Glutamatergic neuron (in vitro differentiated cells): Measurements from ENCODE around the gene ARHGAP10. TPM values are rescaled to one million over a fixed set of nuclear protein-coding genes. Genes with fewer than 3 reads are reported as not detected.
"Not testable (repeated sequence)": the region's sequence is repeated elsewhere in the genome, so short reads cannot be mapped to it uniquely, and the experiment has no call there.

ENCODE experiments used
- DNase-seq: peaks from one replicate; pipeline ENCODE4 v3.0.0; 2022
- H3K27ac Mint-ChIP-seq: one replicate; pipeline ENCODE4 v1.8.0; 2020; ENCODE audit warnings: mild to moderate bottlenecking, mixed read lengths, inconsistent platforms; ENCODE audit not compliant: unreplicated experiment
- H3K27me3 Mint-ChIP-seq: one replicate; pipeline ENCODE4 v1.8.0; 2020; ENCODE audit warnings: mild to moderate bottlenecking, moderate library complexity, mixed read lengths, inconsistent platforms; ENCODE audit not compliant: unreplicated experiment
- H3K36me3 Mint-ChIP-seq: one replicate; pipeline ENCODE4 v1.8.0; 2020; ENCODE audit warnings: mild to moderate bottlenecking, mixed read lengths, inconsistent platforms; ENCODE audit not compliant: unreplicated experiment
- H3K4me1 Mint-ChIP-seq: one replicate; pipeline ENCODE4 v1.8.0; 2020; ENCODE audit warnings: mild to moderate bottlenecking, low read depth, mixed read lengths, inconsistent platforms; ENCODE audit not compliant: unreplicated experiment
- H3K4me3 Mint-ChIP-seq: one replicate; pipeline ENCODE4 v1.8.0; 2020; ENCODE audit warnings: mild to moderate bottlenecking, mixed read lengths, inconsistent platforms; ENCODE audit not compliant: unreplicated experiment
- H3K9me3 Mint-ChIP-seq: one replicate; pipeline ENCODE4 v1.8.0; 2020; ENCODE audit warnings: mild to moderate bottlenecking, moderate library complexity, mixed read lengths, inconsistent platforms; ENCODE audit not compliant: unreplicated experiment
- total RNA-seq: library from RNA; stranded (reverse); fragmentation: NEBNext Ultra II Directional; extraction: Animal tissue kit (Norgen Biotek cat#: 25700); gene quantifications from one replicate; pipeline ENCODE4 v1.2.1, GENCODE V29; 2021; ENCODE audit not compliant: unreplicated experiment
- TF ChIP-seq, protein P1 (sequence below): fragments of 200-600 bp; sonication (generic); IDR thresholded peaks from one replicate; pipeline ENCODE4 v1.5.0; 2021; ENCODE audit not compliant: partially characterized antibody, unreplicated experiment

The ARHGAP10 gene
- total RNA-seq, 1 donor from 2014 or later, result 19.7 TPM

DNA sequence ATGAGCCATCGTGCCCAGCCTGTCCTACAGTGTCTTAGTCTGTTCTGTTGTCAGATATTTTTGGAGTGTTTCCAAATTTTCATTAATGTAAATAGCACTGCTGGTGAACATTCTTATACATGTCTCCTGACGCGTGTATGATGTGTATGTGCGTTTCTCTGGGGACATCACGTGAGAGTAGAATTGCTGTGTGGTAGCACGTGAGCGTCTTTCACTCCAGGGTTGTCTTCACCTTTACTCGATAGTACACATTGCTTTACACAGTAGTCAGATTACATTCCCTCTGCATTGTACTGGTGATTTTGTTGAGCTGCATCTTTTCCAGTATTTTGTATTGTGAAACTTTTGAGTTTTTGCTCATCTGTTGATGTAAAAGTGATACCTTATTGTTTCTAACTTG lies 60.0 kb downstream of the ARHGAP10 start:
- H3K4me1 Mint-ChIP-seq, result peaks cover 20% of the 10 kb centered on the region
- no peaks in the 10 kb centered on the region for H3K36me3 Mint-ChIP-seq
- H3K27me3 Mint-ChIP-seq, result peaks cover 3% of the 10 kb centered on the region
- no peak overlapping the region for H3K4me3 Mint-ChIP-seq
- H3K9me3 Mint-ChIP-seq, result no peaks in the 10 kb centered on the region
- TF ChIP-seq, protein P1, sequence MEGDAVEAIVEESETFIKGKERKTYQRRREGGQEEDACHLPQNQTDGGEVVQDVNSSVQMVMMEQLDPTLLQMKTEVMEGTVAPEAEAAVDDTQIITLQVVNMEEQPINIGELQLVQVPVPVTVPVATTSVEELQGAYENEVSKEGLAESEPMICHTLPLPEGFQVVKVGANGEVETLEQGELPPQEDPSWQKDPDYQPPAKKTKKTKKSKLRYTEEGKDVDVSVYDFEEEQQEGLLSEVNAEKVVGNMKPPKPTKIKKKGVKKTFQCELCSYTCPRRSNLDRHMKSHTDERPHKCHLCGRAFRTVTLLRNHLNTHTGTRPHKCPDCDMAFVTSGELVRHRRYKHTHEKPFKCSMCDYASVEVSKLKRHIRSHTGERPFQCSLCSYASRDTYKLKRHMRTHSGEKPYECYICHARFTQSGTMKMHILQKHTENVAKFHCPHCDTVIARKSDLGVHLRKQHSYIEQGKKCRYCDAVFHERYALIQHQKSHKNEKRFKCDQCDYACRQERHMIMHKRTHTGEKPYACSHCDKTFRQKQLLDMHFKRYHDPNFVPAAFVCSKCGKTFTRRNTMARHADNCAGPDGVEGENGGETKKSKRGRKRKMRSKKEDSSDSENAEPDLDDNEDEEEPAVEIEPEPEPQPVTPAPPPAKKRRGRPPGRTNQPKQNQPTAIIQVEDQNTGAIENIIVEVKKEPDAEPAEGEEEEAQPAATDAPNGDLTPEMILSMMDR, result no peak
- DNase-seq, result no peak
- H3K27ac Mint-ChIP-seq, result no peak overlapping the region

DNA sequence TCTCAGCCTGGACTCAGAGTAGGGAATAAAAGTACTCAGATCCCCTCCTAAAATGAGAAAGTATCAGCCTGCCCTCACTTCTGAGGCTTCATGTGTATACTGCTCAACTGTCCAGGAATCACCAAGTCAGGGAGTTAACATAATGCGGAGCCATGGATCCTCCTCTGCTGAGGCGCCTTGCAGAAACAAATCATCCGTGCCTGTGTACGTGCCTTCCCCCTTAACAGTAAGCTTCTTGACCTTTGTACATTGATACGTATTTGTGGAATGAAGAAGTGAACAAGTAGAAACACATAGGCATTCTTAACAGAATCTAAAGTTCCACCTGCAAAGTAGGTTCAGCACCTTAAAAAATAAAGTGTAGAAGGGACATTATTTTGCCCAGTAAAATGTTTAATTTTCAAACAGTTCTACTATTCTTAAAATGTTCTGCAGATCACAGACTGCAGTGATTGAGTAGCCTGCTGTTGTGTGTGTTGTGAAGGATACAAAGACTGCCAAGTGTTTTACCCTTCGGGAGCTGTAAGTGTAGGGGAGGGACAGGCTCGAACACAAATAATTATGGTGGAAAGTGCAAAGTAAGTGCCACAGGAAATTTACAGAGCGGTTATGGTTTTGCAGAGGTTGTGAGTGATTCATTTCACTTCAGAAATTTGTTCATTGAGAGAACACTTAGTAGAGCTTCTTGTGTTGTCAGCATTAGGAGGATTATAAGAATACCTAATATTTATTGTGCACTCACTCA lies 61.9 kb downstream of the ARHGAP10 start:
- Mint-ChIP-seq H3K27me3 (peaks cover 1% of the 10 kb centered on the region), H3K4me1 (peaks cover 14% of the 10 kb centered on the region), H3K27ac (no peak overlapping the region), H3K9me3 (peaks cover 2% of the 10 kb centered on the region), H3K36me3 (no peaks in the 10 kb centered on the region), H3K4me3 (no peak overlapping the region)
- TF ChIP-seq, protein P1, result no peak
- no peak for DNase-seq

DNA sequence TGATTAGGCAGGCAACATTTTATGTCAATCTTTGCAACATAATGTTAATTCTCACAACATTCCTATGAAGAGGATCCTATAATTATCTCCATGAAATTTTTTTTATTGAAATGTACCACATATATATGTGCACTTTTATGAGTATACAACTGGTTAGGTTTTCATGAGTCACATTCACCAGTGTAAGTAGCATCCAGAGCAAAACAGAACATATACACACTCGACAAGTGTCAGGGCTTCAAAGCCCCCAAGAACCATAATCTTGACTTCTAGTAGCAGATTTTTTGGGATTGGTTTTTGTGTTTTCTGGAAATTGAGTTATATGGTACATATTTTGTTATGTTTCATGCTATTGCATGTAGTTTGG lies 62.4 kb downstream of the ARHGAP10 start:
- TF ChIP-seq, protein P1, result no peak
- Mint-ChIP-seq H3K27ac (no peak overlapping the region), H3K4me3 (no peak overlapping the region), H3K36me3 (no peaks in the 10 kb centered on the region), H3K27me3 (peaks cover 3% of the 10 kb centered on the region), H3K4me1 (peaks cover 11% of the 10 kb centered on the region), H3K9me3 (peaks cover 2% of the 10 kb centered on the region)
- no peak for DNase-seq

DNA sequence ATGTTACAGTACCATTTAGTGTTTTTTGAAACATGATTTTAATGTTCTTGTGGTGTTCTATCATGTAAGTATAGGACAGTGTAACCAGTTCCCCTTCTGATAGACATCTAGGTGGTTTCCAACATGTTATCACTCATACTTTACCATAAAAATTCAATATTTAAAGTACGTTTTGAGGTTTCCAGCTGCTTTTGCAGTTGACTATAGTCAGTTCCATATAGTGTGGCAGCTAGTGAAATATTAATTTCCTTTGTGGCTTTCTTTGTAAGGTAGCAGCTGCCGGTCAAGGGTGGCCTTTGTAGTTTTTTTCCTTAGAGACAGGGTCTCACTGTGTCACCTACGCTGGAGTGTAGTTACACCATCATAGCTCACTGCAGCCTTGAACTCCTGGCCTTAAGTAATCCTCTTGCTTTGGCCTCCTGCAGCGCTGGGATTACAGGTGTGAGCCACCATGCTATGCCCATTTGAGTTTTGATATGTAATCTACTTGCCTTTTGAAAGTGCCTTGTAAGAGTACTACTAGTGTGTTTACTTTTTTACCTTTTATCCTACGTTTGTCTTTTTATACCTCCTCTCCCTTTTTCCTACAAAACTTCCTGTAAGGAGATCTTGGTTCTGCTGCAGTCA lies 63.0 kb downstream of the ARHGAP10 start:
- Mint-ChIP-seq H3K27me3 (peaks cover 3% of the 10 kb centered on the region), H3K36me3 (no peaks in the 10 kb centered on the region), H3K27ac (no peak overlapping the region), H3K4me1 (peaks cover 11% of the 10 kb centered on the region), H3K4me3 (no peak overlapping the region), H3K9me3 (peaks cover 2% of the 10 kb centered on the region)
- DNase-seq, result no peak
- TF ChIP-seq, protein P1, result no peak

DNA sequence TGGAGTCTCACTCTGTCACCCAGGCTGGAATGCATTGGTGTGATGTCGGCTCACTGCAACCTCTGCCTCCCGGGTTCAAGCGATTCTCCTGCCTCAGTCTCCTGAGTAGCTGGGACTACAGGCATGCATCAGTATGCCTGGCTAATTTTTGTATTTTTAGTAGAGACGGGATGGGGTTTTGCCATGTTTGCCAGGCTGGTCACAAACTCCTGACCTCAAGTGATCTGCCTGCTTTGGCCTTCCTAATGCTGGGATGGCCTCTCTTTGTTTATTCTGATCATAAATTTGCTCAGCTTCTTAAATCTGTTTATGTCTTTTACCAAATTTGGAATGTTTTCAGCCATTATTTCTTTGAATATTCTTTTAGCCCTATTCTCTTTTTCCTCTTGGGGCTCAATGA lies 67.2 kb downstream of the ARHGAP10 start:
- not testable (repeated sequence) for DNase-seq, H3K9me3 Mint-ChIP-seq, H3K36me3 Mint-ChIP-seq, H3K27ac Mint-ChIP-seq, H3K4me3 Mint-ChIP-seq, H3K27me3 Mint-ChIP-seq, H3K4me1 Mint-ChIP-seq
